Central memory CD8-positive, alpha-beta T cell (primary cell): Measurements from ENCODE around the gene SIRPB1.
"Not testable (repeated sequence)": the region's sequence is repeated elsewhere in the genome, so short reads cannot be mapped to it uniquely, and the experiment has no call there.

ENCODE experiments used
- ATAC-seq: fragments of 150-1000 bp; cut with Tn5 transposase; replicated peaks from 2 replicates; pipeline ENCODE4 v1.10.0; 2022; ENCODE audit warnings: mild to moderate bottlenecking, moderate FRiP score, moderate number of reproducible peaks; ENCODE audit not compliant: poor library complexity, severe bottlenecking; ENCODE audit errors: extremely low read depth
- DNase-seq, 2 donors: peaks; one replicate each; pipeline ENCODE4 v3.0.0; 2021; ENCODE audit warnings: low spot score in 2 of 2
- H3K27ac Mint-ChIP-seq: one replicate; pipeline ENCODE4 v1.8.0; 2022; ENCODE audit warnings: low read depth, mild to moderate bottlenecking, moderate library complexity, mixed read lengths
- H3K27me3 Mint-ChIP-seq: one replicate; pipeline ENCODE4 v1.8.0; 2022; ENCODE audit warnings: mixed read lengths
- H3K36me3 Mint-ChIP-seq: one replicate; pipeline ENCODE4 v1.8.0; 2022; ENCODE audit warnings: mild to moderate bottlenecking, moderate library complexity, mixed read lengths; ENCODE audit not compliant: insufficient read depth
- H3K4me1 Mint-ChIP-seq: one replicate; pipeline ENCODE4 v1.8.0; 2022; ENCODE audit warnings: mixed read lengths
- H3K4me3 Mint-ChIP-seq: one replicate; pipeline ENCODE4 v1.8.0; 2022; ENCODE audit warnings: mild to moderate bottlenecking, moderate library complexity, mixed read lengths
- H3K9me3 Mint-ChIP-seq: one replicate; pipeline ENCODE4 v1.8.0; 2022; ENCODE audit warnings: mixed read lengths

SIRPB1 gene

GRCh38 chr20:1576003-1576402 is 43.8 kb downstream of the SIRPB1 start:
- not testable (repeated sequence) for H3K27ac Mint-ChIP-seq, ATAC-seq, H3K4me1 Mint-ChIP-seq, H3K4me3 Mint-ChIP-seq, DNase-seq, H3K27me3 Mint-ChIP-seq, H3K9me3 Mint-ChIP-seq, H3K36me3 Mint-ChIP-seq

GRCh38 chr20:1571583-1571982 is 48.2 kb downstream of the SIRPB1 start:
- not testable (repeated sequence) for ATAC-seq, H3K27me3 Mint-ChIP-seq, H3K4me3 Mint-ChIP-seq, H3K36me3 Mint-ChIP-seq, H3K27ac Mint-ChIP-seq, H3K9me3 Mint-ChIP-seq, H3K4me1 Mint-ChIP-seq, DNase-seq
